GM18870 (cell line): ENCODE data around the gene MASP1.

Experiments
- ATAC-seq: cut with Tn5 transposase; IDR thresholded peaks from one replicate; pipeline ENCODE4 v1.9.1; 2021; ENCODE audit warnings: moderate library complexity; ENCODE audit not compliant: unreplicated experiment

The MASP1 gene

GRCh38 chr3:187193181-187193580 lies 98.4 kb downstream of the MASP1 start:
- ATAC-seq = no peak

- no peak for ATAC-seq
Measured at GRCh38 chr3:187191271-187191670, 100.3 kb downstream of the MASP1 start.

GRCh38 chr3:187188931-187189330 lies 102.6 kb downstream of the MASP1 start:
- no peak for ATAC-seq

- ATAC-seq = no peak
Measured at GRCh38 chr3:187186801-187187421, 104.6 kb downstream of the MASP1 start.

GRCh38 chr3:187186375-187186774 lies 105.2 kb downstream of the MASP1 start:
- ATAC-seq = no peak

GRCh38 chr3:187185759-187186158 lies 105.8 kb downstream of the MASP1 start:
- no peak for ATAC-seq
